Right lobe of liver (tissue), 4 donors: ENCODE data around the gene MBOAT7.

Source experiments
- POLR2A ChIP-seq: fragments of 450-650 bp; IDR thresholded peaks from one replicate; pipeline ENCODE4 v1.6.1; 2017; ENCODE audit warnings: antibody characterized with exemption, mild to moderate bottlenecking
- TF ChIP-seq, protein P1 (sequence below), 4 donors: fragments of 200-600 bp in 3 of 4; fragments of 450-650 bp in 1 of 4; IDR thresholded peaks; one replicate each; pipeline versions ENCODE4 v1.5.1 to v1.8.0; 2016 to 2022; ENCODE audit warnings: antibody characterized with exemption in 4 of 4, mild to moderate bottlenecking in 2 of 4
- donor health status: DM: no; HTN: no; CAD: no.
- donor health status: DM: no; HTN: no; CAD: no.
- donor health status: DM: no; HTN: yes; CAD: no.

- TF ChIP-seq, protein P1, sequence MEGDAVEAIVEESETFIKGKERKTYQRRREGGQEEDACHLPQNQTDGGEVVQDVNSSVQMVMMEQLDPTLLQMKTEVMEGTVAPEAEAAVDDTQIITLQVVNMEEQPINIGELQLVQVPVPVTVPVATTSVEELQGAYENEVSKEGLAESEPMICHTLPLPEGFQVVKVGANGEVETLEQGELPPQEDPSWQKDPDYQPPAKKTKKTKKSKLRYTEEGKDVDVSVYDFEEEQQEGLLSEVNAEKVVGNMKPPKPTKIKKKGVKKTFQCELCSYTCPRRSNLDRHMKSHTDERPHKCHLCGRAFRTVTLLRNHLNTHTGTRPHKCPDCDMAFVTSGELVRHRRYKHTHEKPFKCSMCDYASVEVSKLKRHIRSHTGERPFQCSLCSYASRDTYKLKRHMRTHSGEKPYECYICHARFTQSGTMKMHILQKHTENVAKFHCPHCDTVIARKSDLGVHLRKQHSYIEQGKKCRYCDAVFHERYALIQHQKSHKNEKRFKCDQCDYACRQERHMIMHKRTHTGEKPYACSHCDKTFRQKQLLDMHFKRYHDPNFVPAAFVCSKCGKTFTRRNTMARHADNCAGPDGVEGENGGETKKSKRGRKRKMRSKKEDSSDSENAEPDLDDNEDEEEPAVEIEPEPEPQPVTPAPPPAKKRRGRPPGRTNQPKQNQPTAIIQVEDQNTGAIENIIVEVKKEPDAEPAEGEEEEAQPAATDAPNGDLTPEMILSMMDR (IDR thresholded peaks at IDR 0.05), result no peak
- no peak for TF ChIP-seq POLR2A
These were observed 30.5 kb downstream of the MBOAT7 start for GRCh38 chr19:54158812-54159351.
